Lower lobe of right lung (tissue), 2 donors: Measurements from ENCODE around the gene DEFB114. TPM values are rescaled to one million over a fixed set of nuclear protein-coding genes. Genes with fewer than 3 reads are reported as not detected.

Experiments used
- ATAC-seq, 2 donors: fragments of 200-7000 bp; cut with Tn5 transposase; one replicate each; pipeline ENCODE4 v1.9.1; 2020 to 2022; ENCODE audit warnings: mild to moderate bottlenecking in 2 of 2, moderate library complexity in 2 of 2
- DNase-seq: peaks from one replicate; pipeline ENCODE4 v3.0.0-alpha.2; 2020
- H3K27ac ChIP-seq: fragments of 200-600 bp; one replicate; pipeline ENCODE4 v1.8.0; 2022
- H3K27me3 ChIP-seq: fragments of 200-600 bp; one replicate; pipeline ENCODE4 v1.8.0; 2022; ENCODE audit warnings: low read depth
- H3K36me3 ChIP-seq: fragments of 200-600 bp; one replicate; pipeline ENCODE4 v1.8.0; 2022; ENCODE audit warnings: mild to moderate bottlenecking
- H3K4me1 ChIP-seq: fragments of 200-600 bp; one replicate; pipeline ENCODE4 v1.8.0; 2022
- H3K4me3 ChIP-seq: fragments of 200-600 bp; one replicate; pipeline ENCODE4 v1.8.0; 2022; ENCODE audit warnings: mild to moderate bottlenecking
- H3K9me3 ChIP-seq: fragments of 200-600 bp; one replicate; pipeline ENCODE4 v1.8.0; 2022
- CTCF ChIP-seq: fragments of 200-600 bp; IDR thresholded peaks from one replicate; pipeline ENCODE4 v1.8.0; 2022; ENCODE audit warnings: antibody characterized with exemption, mild to moderate bottlenecking
- intact Hi-C: fragments of 100-400 bp; cut with DNase I; formaldehyde crosslinking; loops from one replicate; pipeline ENCODE4 v1.11.0; 2022
- total RNA-seq: library from RNA; stranded (reverse); fragmentation: NEBNext Ultra II Directional; extraction: Animal tissue kit (Norgen Biotek cat#: 25700); gene quantifications from one replicate; pipeline ENCODE4 v1.2.1, GENCODE V29; 2021
- donor health status: DM: no; HTN: yes; CAD: no; lungs with severe emphysema.

The DEFB114 gene
- total RNA-seq, 1 donor from 2014 or later = not detected

GRCh38 chr6:49912196-49912595 lies 51.8 kb downstream of the DEFB114 start:
- DNase-seq = no peak
- Histone ChIP-seq H3K36me3 (no peaks in the 10 kb centered on the region), H3K4me3 (no peak overlapping the region), H3K27me3 (no peaks in the 10 kb centered on the region), H3K4me1 (no peaks in the 10 kb centered on the region), H3K27ac (no peak overlapping the region), H3K9me3 (no peaks in the 10 kb centered on the region)
- TF ChIP-seq CTCF = no peak
- no peak for ATAC-seq
- intact Hi-C loops = no loop called here

GRCh38 chr6:49911252-49911651 lies 52.7 kb downstream of the DEFB114 start:
- Histone ChIP-seq H3K9me3 (no peaks in the 10 kb centered on the region), H3K4me3 (no peak overlapping the region), H3K4me1 (no peaks in the 10 kb centered on the region), H3K27ac (no peak overlapping the region), H3K27me3 (no peaks in the 10 kb centered on the region), H3K36me3 (no peaks in the 10 kb centered on the region)
- no peak for TF ChIP-seq CTCF
- intact Hi-C loops = no loop called here
- ATAC-seq (no peak), DNase-seq (no peak)

Other genes with a start within 250 kb of the DEFB114 start
- gene CRISP3, start 219.8 kb downstream of the DEFB114 start, total RNA-seq = 2.5 TPM
- not detected for gene PGK2, start 176.9 kb downstream of the DEFB114 start, total RNA-seq
- gene CRISP1, start 97.6 kb downstream of the DEFB114 start, total RNA-seq = not detected
- not detected for gene DEFB113, start 5.5 kb upstream of the DEFB114 start, total RNA-seq
- gene DEFB110, start 57.8 kb upstream of the DEFB114 start, total RNA-seq = not detected
- not detected for gene DEFB112, start 85.8 kb upstream of the DEFB114 start, total RNA-seq